Keratinocyte (primary cell): ENCODE results near the gene ARHGAP35.

Source experiments
- CTCF ChIP-seq, 3 experiments: IDR thresholded peaks in 1 of 3; conservative IDR thresholded peaks in 1 of 3; optimal IDR thresholded peaks in 1 of 3; 2 replicates in 2 of 3; 3 replicates in 1 of 3; pipeline versions ENCODE3 to v1.5.1; 2011; ENCODE audit warnings: low read length in 3 of 3, mild to moderate bottlenecking in 3 of 3, moderate library complexity in 2 of 3, control low read depth in 1 of 3, inconsistent platforms in 1 of 3; ENCODE audit not compliant: insufficient read depth in 2 of 3; ENCODE audit errors: extremely low read depth in 1 of 3
- EZH2 ChIP-seq: IDR thresholded peaks from one replicate; pipeline ENCODE4 v1.6.1; 2012; ENCODE audit warnings: inconsistent platforms, mild to moderate bottlenecking, low read length, moderate library complexity

- TF ChIP-seq CTCF (optimal IDR thresholded peaks at IDR 0.05 in 1 of 3, IDR thresholded peaks at IDR 0.05 in 1 of 3, conservative IDR thresholded peaks at IDR 0.05 in 1 of 3; ENCODE audit: extremely low read depth in 1 of 3, insufficient read depth in 2 of 3, low read length in 3 of 3) (no peak), EZH2 (no peak)
Measured at GRCh38 chr19:46860846-46861690, at the start of gene ARHGAP35.
